BE2C (cell line): ENCODE data around the gene STIL.
"Not testable (repeated sequence)": the region's sequence is repeated elsewhere in the genome, so short reads cannot be mapped to it uniquely, and the experiment has no call there.

ENCODE experiments used
- DNase-seq: peaks from one replicate; pipeline ENCODE4 v3.0.0-alpha.2; 2020
- H3K27me3 ChIP-seq: fragments of 250-450 bp; sonication (Bioruptor Pico); 2 replicates; pipeline ENCODE4 v1.5.1; 2020; ENCODE audit warnings: mild to moderate bottlenecking
- H3K36me3 ChIP-seq: fragments of 250-450 bp; sonication (Bioruptor Pico); 2 replicates; pipeline ENCODE4 v1.5.1; 2020; ENCODE audit warnings: mild to moderate bottlenecking
- H3K4me1 ChIP-seq: fragments of 250-450 bp; sonication (Bioruptor Pico); 2 replicates; pipeline ENCODE4 v1.5.1; 2020
- H3K4me3 ChIP-seq: 2 replicates; pipeline ENCODE4 v1.5.1; 2011; ENCODE audit warnings: low read depth, low read length
- H3K9me3 ChIP-seq: fragments of 250-450 bp; sonication (Bioruptor Pico); 2 replicates; pipeline ENCODE4 v1.5.1; 2020
- TF ChIP-seq, protein P1 (sequence below): IDR thresholded peaks from 2 replicates; pipeline ENCODE4 v1.5.1; 2012; ENCODE audit warnings: mild to moderate bottlenecking, low read depth, low read length

The STIL gene

DNA sequence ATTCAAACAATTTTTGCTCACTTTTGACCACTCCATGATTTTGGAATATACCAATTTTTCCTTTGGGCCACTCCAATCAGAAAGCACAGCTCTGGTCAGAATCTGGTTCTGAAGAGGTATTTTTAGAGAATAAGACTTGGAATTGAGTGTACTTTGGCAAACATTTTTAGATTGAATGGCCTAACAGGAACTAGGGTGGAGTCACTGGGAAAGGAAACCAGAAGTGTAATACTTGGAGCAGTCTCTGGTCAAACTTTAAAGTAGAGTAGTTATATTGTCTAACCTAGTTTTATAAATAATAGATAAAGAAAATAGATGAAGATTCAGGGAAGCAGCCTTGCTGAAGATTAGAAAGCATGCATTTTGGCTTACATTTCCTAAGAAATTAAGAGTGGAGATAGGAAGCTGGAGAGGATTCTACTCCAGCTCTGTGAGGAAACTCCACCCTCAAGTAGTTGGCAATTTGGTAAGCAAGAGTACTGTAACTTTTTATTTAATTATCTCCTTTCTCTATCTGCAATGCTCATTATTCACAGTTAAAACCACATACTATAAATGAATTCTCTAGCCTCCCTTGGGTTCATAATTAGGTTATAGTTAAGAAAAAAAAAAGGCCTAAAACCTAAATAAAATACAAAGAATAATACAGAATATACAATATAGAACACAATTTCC lies 15.8 kb downstream of the STIL start:
- Histone ChIP-seq H3K4me3 (no peak overlapping the region), H3K27me3 (no peaks in the 10 kb centered on the region), H3K9me3 (no peaks in the 10 kb centered on the region), H3K36me3 (peaks cover 3% of the 10 kb centered on the region), H3K4me1 (no peaks in the 10 kb centered on the region)
- TF ChIP-seq, protein P1, sequence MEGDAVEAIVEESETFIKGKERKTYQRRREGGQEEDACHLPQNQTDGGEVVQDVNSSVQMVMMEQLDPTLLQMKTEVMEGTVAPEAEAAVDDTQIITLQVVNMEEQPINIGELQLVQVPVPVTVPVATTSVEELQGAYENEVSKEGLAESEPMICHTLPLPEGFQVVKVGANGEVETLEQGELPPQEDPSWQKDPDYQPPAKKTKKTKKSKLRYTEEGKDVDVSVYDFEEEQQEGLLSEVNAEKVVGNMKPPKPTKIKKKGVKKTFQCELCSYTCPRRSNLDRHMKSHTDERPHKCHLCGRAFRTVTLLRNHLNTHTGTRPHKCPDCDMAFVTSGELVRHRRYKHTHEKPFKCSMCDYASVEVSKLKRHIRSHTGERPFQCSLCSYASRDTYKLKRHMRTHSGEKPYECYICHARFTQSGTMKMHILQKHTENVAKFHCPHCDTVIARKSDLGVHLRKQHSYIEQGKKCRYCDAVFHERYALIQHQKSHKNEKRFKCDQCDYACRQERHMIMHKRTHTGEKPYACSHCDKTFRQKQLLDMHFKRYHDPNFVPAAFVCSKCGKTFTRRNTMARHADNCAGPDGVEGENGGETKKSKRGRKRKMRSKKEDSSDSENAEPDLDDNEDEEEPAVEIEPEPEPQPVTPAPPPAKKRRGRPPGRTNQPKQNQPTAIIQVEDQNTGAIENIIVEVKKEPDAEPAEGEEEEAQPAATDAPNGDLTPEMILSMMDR = no peak
- no peak for DNase-seq

DNA sequence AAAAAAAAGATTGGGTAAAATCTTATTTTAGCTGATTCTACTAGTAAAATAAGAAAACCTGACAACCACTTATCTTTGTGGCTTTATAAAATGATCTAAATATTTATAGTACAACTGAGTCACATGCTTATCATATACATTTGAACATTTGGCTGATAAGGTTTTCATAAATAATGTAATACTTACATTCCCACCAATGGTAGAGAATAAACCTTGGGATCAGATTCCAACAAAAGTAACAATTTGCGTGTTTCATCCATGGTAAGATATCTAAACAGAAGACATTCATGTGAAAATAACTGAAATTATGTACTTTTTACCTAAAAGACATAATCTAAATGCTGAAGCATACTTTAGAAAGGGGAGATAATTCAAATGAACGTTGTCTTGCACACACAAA lies 18.4 kb downstream of the STIL start:
- Histone ChIP-seq H3K27me3 (no peaks in the 10 kb centered on the region), H3K9me3 (no peaks in the 10 kb centered on the region), H3K4me3 (no peak overlapping the region), H3K4me1 (no peaks in the 10 kb centered on the region), H3K36me3 (no peaks in the 10 kb centered on the region)
- TF ChIP-seq, protein P1 = no peak
- DNase-seq = no peak

DNA sequence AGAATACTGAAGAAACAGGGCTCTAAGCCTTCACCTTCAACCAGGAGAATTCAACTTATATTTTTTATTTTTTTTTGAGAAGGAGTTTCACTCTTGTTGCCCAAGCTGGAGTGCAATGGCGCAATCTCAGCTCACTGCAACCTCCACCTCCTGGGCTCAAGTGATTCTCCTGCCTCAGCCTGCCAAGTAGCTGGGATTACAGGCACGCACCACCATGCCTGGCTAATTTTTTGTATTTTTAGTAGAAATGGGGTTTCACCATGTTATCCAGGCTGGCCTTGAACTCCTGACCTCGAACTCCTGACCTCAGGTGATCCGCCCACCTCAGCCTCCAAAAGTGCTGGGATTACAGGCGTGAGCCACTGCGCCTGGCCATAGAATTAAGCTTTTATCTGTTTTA lies 19.1 kb downstream of the STIL start:
- DNase-seq, H3K27me3 ChIP-seq, H3K4me3 ChIP-seq, H3K9me3 ChIP-seq, H3K36me3 ChIP-seq, H3K4me1 ChIP-seq: not testable (repeated sequence)

DNA sequence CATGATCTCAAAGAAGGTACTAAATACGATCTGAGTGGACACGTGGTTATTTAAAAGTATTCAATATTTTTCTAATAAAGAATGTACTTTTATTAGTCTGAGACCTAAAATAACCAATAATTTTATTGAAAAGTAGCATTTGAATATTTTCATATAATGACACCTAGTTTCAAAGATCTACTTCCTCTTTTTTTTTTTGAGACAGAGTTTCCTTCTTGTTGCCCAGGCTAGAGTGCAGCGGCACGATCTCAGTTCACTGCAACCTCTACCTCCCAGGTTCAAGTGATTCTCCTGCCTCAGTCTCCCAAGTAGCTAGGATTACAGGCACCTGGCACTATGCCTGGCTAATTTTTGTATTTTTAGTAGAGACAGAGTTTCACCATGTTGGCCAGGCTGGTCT lies 25.8 kb downstream of the STIL start:
- DNase-seq, H3K9me3 ChIP-seq, H3K27me3 ChIP-seq, H3K4me3 ChIP-seq, H3K36me3 ChIP-seq, H3K4me1 ChIP-seq: not testable (repeated sequence)

DNA sequence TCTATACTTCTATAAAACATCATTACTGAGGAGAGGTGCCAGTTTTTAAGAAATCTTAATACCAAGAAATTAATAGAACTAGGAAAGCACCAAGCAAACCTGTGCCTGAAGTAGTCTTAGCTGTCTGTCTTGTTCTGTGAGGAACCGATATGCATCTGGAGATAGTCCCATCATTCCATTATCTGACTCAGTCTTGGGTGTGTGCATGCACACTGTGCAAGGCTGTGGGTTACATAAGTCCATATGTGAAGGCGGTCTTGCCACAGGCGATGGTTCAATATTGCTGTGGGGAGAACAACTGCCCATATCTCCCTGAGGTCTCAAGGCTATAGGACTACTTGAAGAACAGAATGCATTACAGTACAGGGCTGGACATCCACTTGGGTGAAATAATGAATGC lies 33.8 kb downstream of the STIL start:
- H3K4me3 ChIP-seq = no peak overlapping the region
- H3K4me1 ChIP-seq = no peaks in the 10 kb centered on the region
- DNase-seq = no peak
- peaks cover 6% of the 10 kb centered on the region for H3K36me3 ChIP-seq
- no peaks in the 10 kb centered on the region for H3K9me3 ChIP-seq
- TF ChIP-seq, protein P1 = no peak
- H3K27me3 ChIP-seq = no peaks in the 10 kb centered on the region

DNA sequence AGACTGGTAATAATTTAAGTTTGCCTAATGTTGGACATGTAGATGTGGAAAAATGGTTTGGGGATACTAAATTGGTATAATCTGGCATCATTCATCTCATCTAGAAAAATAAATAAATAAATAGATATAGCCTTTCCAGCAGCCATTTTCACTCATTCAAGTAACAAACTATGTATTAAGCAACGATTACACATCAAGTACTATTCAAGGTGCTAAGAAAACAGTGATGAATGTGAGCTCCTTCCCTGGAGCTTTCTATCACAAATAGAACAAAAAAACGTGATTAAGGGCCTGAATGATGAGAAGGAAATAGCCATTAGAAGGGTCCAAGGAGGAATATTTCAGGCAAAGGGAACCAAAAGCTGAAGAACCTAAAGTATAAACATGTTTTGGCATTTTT lies 37.1 kb downstream of the STIL start:
- no peaks in the 10 kb centered on the region for H3K27me3 ChIP-seq
- H3K36me3 ChIP-seq = peaks cover 6% of the 10 kb centered on the region
- H3K9me3 ChIP-seq = no peaks in the 10 kb centered on the region
- TF ChIP-seq, protein P1 = no peak
- H3K4me1 ChIP-seq = no peaks in the 10 kb centered on the region
- DNase-seq = no peak
- H3K4me3 ChIP-seq = no peak overlapping the region

DNA sequence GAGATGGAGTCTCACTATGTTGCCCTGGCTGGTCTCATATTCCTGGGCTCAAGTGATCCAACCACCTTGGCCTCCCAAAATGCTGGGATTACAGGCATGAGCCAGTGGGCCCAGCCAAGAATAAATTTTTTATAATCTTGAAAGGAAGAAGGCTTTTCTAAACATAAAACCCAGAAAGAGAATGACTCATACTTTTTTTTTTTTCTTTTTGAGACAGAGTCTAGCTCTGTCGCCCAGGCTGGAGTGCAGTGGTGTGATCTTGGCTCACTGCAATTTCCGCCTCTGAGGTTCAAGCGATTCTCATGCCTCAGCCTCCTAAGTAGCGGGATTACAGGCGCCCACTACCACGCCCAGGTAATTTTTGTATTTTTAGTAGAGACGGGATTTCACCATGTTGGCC lies 38.1 kb downstream of the STIL start:
- not testable (repeated sequence) for DNase-seq

DNA sequence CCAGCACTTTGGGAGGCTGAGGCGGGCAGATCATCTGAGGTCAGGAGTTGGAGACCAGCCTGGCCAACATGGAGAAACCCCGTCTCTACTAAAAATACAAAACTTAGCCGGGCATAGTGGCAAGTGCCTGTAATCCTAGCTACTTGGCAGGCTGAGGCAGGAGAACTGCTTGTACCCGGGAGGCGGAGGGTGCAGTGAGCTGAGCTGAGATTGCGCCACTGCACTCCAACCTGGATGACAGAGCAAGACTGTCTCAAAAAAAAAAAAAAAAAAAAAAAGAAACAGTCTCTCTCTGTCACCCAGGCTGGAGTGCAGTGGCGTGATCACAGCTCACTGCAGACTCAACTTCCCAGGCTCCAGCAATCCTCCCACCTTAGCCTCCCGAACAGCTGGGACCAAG lies 48.4 kb downstream of the STIL start:
- H3K9me3 ChIP-seq, H3K36me3 ChIP-seq, H3K4me3 ChIP-seq, H3K4me1 ChIP-seq, H3K27me3 ChIP-seq, DNase-seq: not testable (repeated sequence)

More for the DNA sequence above, 38.1 kb downstream of the STIL start:
- not testable (repeated sequence) for H3K4me1 ChIP-seq, H3K36me3 ChIP-seq, H3K4me3 ChIP-seq, H3K27me3 ChIP-seq, H3K9me3 ChIP-seq
